Osteoblast (primary cell): Measurements from ENCODE around the gene TSTD2. TPM values are rescaled to one million over a fixed set of nuclear protein-coding genes. Genes with fewer than 3 reads are reported as not detected.
A peak's percentile ranks its signal among the peaks of the same experiment; 100 is the strongest.

Experiments used
- DNase-seq: peaks from one replicate; pipeline ENCODE4 v3.0.0; 2011; ENCODE audit warnings: low spot score, mixed read lengths; ENCODE audit not compliant: insufficient read length; ENCODE audit errors: missing footprints
- H2AFZ ChIP-seq: 2 replicates; pipeline ENCODE4 v1.6.0; 2011; ENCODE audit warnings: mild to moderate bottlenecking, low read length
- H3K27ac ChIP-seq: 2 replicates; pipeline ENCODE4 v1.5.1; 2011; ENCODE audit warnings: mild to moderate bottlenecking, low read depth, low read length, moderate library complexity
- H3K27me3 ChIP-seq: 2 replicates; pipeline ENCODE4 v1.6.0; 2012; ENCODE audit warnings: mild to moderate bottlenecking, control low read depth, inconsistent platforms, low read length, moderate library complexity; ENCODE audit not compliant: insufficient read depth
- H3K36me3 ChIP-seq: 2 replicates; pipeline ENCODE4 v1.5.1; 2011; ENCODE audit warnings: mild to moderate bottlenecking, low read length, control low read depth, moderate library complexity; ENCODE audit not compliant: insufficient read depth
- H3K4me1 ChIP-seq: 2 replicates; pipeline ENCODE4 v1.5.1; 2011; ENCODE audit warnings: mild to moderate bottlenecking, low read length, control low read depth, moderate library complexity; ENCODE audit not compliant: insufficient read depth
- H3K4me2 ChIP-seq: 2 replicates; pipeline ENCODE4 v1.6.0; 2011; ENCODE audit warnings: mild to moderate bottlenecking, low read length; ENCODE audit not compliant: insufficient read depth
- H3K4me3 ChIP-seq: fragments of 200-600 bp; sonication (generic); 3 replicates; pipeline ENCODE4 v1.5.1; 2012; ENCODE audit warnings: mild to moderate bottlenecking, low read length, inconsistent platforms; ENCODE audit not compliant: insufficient read depth
- H3K79me2 ChIP-seq: 2 replicates; pipeline ENCODE4 v1.6.0; 2012; ENCODE audit warnings: mild to moderate bottlenecking, low read length, control low read depth, inconsistent platforms; ENCODE audit not compliant: insufficient read depth
- H3K9me3 ChIP-seq: 2 replicates; pipeline ENCODE4 v1.5.1; 2011; ENCODE audit warnings: low read depth, low read length, control low read depth
- H4K20me1 ChIP-seq: 2 replicates; pipeline ENCODE4 v1.6.0; 2012; ENCODE audit warnings: mild to moderate bottlenecking, low read length, control low read depth; ENCODE audit not compliant: insufficient read depth
- total RNA-seq: library from RNA; depleted of rRNA; stranded (reverse); fragments of >200 nt; gene quantifications from 2 replicates; pipeline ENCODE4 v1.2.3, GENCODE V29; 2012
- TF ChIP-seq, protein P1 (sequence below): IDR thresholded peaks from 2 replicates; pipeline ENCODE4 v1.5.1; 2011; ENCODE audit warnings: mild to moderate bottlenecking, low read depth, low read length, moderate library complexity; ENCODE audit errors: extremely low read depth

Gene TSTD2
- total RNA-seq, 1 donor = 16.3 TPM

DNA sequence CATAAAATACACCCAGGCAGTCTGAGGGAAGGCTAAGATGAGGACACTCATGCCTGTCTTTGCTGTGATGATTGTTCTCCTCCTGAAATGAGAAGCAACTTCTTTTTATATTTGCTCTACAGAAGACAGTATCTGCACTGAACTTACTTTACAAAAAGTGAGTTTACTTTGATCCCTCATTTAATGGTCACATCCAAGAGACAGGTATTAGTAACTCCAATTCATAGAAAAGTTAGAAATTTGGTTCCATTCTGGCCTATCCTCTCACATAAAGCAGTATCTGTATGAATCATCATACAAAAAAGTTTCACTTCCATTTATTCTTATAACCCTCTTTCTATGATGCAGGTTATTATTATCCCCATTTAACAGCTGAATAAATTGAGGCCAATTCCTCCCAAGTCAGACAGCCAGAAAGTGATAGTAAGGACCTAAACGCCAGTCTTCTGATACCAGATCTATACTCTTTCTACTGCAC is 15.2 kb downstream of the TSTD2 start:
- H2AFZ ChIP-seq = no peak overlapping the region
- H3K27ac ChIP-seq = no peak overlapping the region
- no peaks in the 10 kb centered on the region for H3K27me3 ChIP-seq
- TF ChIP-seq, protein P1, sequence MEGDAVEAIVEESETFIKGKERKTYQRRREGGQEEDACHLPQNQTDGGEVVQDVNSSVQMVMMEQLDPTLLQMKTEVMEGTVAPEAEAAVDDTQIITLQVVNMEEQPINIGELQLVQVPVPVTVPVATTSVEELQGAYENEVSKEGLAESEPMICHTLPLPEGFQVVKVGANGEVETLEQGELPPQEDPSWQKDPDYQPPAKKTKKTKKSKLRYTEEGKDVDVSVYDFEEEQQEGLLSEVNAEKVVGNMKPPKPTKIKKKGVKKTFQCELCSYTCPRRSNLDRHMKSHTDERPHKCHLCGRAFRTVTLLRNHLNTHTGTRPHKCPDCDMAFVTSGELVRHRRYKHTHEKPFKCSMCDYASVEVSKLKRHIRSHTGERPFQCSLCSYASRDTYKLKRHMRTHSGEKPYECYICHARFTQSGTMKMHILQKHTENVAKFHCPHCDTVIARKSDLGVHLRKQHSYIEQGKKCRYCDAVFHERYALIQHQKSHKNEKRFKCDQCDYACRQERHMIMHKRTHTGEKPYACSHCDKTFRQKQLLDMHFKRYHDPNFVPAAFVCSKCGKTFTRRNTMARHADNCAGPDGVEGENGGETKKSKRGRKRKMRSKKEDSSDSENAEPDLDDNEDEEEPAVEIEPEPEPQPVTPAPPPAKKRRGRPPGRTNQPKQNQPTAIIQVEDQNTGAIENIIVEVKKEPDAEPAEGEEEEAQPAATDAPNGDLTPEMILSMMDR = no peak
- H3K4me2 ChIP-seq = no peak overlapping the region
- no peaks in the 10 kb centered on the region for H3K79me2 ChIP-seq
- DNase-seq = no peak
- no peaks in the 10 kb centered on the region for H3K9me3 ChIP-seq
- H3K4me3 ChIP-seq = no peak overlapping the region
- H4K20me1 ChIP-seq = peaks cover 4% of the 10 kb centered on the region
- H3K4me1 ChIP-seq = no peaks in the 10 kb centered on the region
- H3K36me3 ChIP-seq = peaks cover 3% of the 10 kb centered on the region

DNA sequence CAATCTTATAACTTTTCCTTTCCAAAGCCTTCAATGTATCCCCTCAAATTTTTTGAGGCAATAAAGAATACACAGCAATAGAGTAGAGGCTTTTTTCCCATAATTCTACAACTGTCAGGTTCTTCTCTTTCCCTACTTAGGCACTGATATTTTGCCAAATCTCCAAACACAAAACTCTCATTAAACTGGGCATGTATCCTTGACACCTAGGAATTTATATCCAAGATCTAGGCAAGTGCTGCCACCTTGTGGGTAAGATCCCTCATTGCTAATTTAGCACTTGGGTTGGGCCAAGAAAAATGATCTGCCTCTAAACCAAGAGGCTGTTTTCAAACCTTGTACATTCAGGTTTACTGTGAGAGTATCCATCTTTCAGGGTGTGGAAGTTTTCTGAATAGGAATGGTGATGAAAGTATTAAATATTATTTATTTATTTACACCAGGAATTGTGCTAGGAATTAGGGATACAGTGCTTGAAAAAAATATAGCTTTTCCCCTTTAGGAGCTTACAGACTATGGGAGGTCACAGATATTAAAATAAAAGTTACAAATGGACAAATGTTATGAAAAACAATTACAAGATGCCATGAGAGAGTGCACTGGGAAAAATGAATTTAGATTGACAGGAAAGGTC is 17.6 kb downstream of the TSTD2 start:
- TF ChIP-seq, protein P1 = peak; percentile 85
- no peaks in the 10 kb centered on the region for H3K9me3 ChIP-seq
- H3K27me3 ChIP-seq = no peaks in the 10 kb centered on the region

DNA sequence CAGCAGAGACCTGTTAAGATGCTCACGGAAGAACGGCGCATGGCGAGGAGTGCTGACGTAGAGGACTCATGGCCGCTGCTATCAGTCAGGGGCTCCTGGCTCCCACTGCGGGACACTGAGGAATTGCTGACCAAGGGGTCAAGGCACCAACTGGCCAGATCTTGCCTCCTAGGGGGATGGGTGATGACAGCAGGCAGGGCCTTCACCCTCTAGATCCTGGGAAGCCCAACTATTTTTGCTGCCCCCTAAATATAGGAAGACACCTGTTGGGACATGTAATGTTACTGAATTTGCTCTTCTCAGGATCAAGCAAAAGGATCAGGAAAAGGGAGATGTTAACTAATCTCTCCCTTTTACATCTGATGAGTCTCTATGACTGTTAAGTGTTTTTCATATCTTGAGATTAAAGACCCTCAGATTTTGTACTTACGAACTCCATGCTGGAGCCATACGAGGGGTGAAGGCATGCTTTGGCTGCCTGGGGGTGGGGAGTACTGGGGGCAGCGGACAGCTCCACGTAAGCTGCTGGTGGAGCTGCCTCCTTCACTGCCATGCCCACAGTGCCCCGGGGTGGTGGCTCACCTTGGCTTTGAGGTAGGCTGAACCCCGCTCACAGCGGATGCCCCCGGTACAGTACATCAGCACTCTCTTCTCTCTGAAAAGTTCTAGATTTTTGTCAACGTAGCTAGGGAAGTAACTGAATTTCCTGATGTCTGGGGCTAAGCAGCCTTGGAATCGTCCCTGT is 28.1 kb downstream of the TSTD2 start:
- Histone ChIP-seq H4K20me1 (no peaks in the 10 kb centered on the region), H3K4me3 (no peak overlapping the region), H3K79me2 (no peaks in the 10 kb centered on the region), H3K36me3 (peaks cover 59% of the 10 kb centered on the region), H3K4me1 (no peaks in the 10 kb centered on the region), H3K27ac (no peak overlapping the region), H3K9me3 (no peaks in the 10 kb centered on the region), H2AFZ (no peak overlapping the region), H3K27me3 (no peaks in the 10 kb centered on the region), H3K4me2 (no peak overlapping the region)
- no peak for DNase-seq
- TF ChIP-seq, protein P1 = no peak

More for the DNA sequence above, 17.6 kb downstream of the TSTD2 start:
- peaks cover 12% of the 10 kb centered on the region for H3K36me3 ChIP-seq
- no peak overlapping the region for H2AFZ ChIP-seq
- no peak overlapping the region for H3K27ac ChIP-seq
- H3K79me2 ChIP-seq = no peaks in the 10 kb centered on the region
- H4K20me1 ChIP-seq = peaks cover 4% of the 10 kb centered on the region
- H3K4me3 ChIP-seq = no peak overlapping the region
- peak; percentile 64 for DNase-seq
- H3K4me1 ChIP-seq = no peaks in the 10 kb centered on the region
- H3K4me2 ChIP-seq = no peak overlapping the region

DNA sequence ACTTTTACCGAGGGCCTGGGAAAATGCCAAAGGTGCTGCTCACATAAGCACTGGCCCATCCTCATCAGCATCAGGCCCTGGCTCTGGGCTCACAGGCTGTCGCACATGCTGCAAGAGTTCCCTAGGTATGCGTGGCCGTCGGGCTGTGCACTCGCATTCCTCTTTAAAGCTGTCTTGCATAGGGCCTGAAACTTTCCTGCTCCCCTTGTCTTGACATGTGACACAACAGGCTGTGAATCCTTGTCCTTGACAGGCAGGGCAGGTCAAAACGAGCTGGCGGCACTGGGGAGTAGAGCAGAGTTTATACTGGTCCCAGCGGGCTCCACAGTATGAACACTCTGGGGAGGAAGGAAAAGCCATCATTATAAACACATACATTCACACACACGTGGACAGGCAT is 30.7 kb downstream of the TSTD2 start:
- no peak overlapping the region for H3K4me2 ChIP-seq
- no peak overlapping the region for H3K27ac ChIP-seq
- TF ChIP-seq, protein P1 = no peak

More for the DNA sequence above, 30.7 kb downstream of the TSTD2 start:
- Histone ChIP-seq H3K27me3 (no peaks in the 10 kb centered on the region), H3K4me1 (no peaks in the 10 kb centered on the region), H3K9me3 (no peaks in the 10 kb centered on the region), H3K79me2 (no peaks in the 10 kb centered on the region), H3K4me3 (no peak overlapping the region), H2AFZ (no peak overlapping the region), H4K20me1 (no peaks in the 10 kb centered on the region), H3K36me3 (peaks cover 59% of the 10 kb centered on the region)
- no peak for DNase-seq
